Mucosa of descending colon (tissue), 3 donors: Measurements from ENCODE around the gene ORAI3. TPM values are rescaled to one million over a fixed set of nuclear protein-coding genes. Genes with fewer than 3 reads are reported as not detected.
"Not testable (repeated sequence)": the region's sequence is repeated elsewhere in the genome, so short reads cannot be mapped to it uniquely, and the experiment has no call there.

Experiments
- ATAC-seq: fragments of 200-7000 bp; cut with Tn5 transposase; one replicate; pipeline ENCODE4 v1.9.1; 2020; ENCODE audit warnings: mild to moderate bottlenecking, moderate library complexity
- DNase-seq, 3 donors: peaks; one replicate each; pipeline ENCODE4 v3.0.0-alpha.2; 2020
- H3K36me3 ChIP-seq: fragments of 200-600 bp; one replicate; pipeline ENCODE4 v1.8.0; 2021; ENCODE audit warnings: low read depth, mild to moderate bottlenecking
- H3K4me1 ChIP-seq: fragments of 200-600 bp; one replicate; pipeline ENCODE4 v1.8.0; 2021; ENCODE audit warnings: low read depth, mild to moderate bottlenecking
- H3K4me3 ChIP-seq: fragments of 200-600 bp; one replicate; pipeline ENCODE4 v1.8.0; 2021; ENCODE audit warnings: mild to moderate bottlenecking
- H3K9me3 ChIP-seq: fragments of 200-600 bp; one replicate; pipeline ENCODE4 v1.8.0; 2021; ENCODE audit warnings: mild to moderate bottlenecking
- intact Hi-C, 2 donors: fragments of 100-400 bp; cut with DNase I in 1 of 2; cut with micrococcal nuclease in 1 of 2; formaldehyde crosslinking; loops; one replicate each; pipeline versions ENCODE4 v1.11.0 to v1.11.1; 2022; cut with DNase I, micrococcal nuclease
- total RNA-seq, 3 donors: library from RNA; stranded (reverse); fragmentation: NEBNext Ultra II Directional in 2 of 3; extraction: Animal tissue kit (Norgen Biotek cat#: 25700) in 2 of 3; gene quantifications; one replicate each; pipeline versions ENCODE4 v1.2.1 to v1.2.4, GENCODE V29; 2021 to 2023
- TF ChIP-seq, protein P1 (sequence below): fragments of 200-600 bp; IDR thresholded peaks from one replicate; pipeline ENCODE4 v1.8.0; 2022; ENCODE audit warnings: antibody characterized with exemption, mild to moderate bottlenecking
- donor health status: DM: no; HTN: no; CAD: no; lungs with moderate emphysema.
- donor health status: DM: no; HTN: no; CAD: no.
- donor health status: DM: no; HTN: yes; CAD: no.

ORAI3 gene
- total RNA-seq, 3 donors from 2014 or later = 14.6 to 24.6 (median 15.4) TPM

DNA sequence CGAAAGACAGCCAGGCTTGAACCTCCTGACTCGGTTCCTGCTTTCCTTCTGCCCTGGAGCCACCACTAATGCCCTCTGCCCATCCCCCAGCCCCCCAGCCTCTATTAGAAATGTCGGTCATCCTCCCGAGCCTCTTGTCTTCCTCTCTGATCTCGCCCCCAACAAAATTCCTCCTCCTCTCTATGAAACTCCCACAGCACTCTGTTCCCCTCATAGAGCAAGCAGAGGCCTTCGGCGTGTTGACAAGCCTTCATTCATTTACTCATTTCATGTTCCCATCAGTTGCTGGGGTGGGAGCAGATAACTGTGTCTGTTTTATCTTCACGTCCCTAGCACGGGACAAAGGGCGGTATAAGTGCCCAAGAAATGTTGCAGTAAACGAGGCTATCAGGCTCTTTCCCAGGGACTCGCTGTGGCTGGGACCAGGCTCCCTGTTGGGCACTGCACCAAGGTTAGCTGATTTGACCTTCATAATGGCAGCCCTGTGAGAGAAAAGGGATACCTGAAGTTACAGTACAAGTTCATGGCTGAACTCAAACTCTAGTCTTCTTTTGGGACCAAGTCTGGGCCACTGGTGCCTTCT lies 17.7 kb upstream of the ORAI3 start:
- intact Hi-C loops = no loop called here
- TF ChIP-seq, protein P1, sequence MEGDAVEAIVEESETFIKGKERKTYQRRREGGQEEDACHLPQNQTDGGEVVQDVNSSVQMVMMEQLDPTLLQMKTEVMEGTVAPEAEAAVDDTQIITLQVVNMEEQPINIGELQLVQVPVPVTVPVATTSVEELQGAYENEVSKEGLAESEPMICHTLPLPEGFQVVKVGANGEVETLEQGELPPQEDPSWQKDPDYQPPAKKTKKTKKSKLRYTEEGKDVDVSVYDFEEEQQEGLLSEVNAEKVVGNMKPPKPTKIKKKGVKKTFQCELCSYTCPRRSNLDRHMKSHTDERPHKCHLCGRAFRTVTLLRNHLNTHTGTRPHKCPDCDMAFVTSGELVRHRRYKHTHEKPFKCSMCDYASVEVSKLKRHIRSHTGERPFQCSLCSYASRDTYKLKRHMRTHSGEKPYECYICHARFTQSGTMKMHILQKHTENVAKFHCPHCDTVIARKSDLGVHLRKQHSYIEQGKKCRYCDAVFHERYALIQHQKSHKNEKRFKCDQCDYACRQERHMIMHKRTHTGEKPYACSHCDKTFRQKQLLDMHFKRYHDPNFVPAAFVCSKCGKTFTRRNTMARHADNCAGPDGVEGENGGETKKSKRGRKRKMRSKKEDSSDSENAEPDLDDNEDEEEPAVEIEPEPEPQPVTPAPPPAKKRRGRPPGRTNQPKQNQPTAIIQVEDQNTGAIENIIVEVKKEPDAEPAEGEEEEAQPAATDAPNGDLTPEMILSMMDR = no peak
- no peaks in the 10 kb centered on the region for H3K9me3 ChIP-seq
- H3K4me1 ChIP-seq = no peaks in the 10 kb centered on the region
- ATAC-seq = no peak
- no peak overlapping the region for H3K4me3 ChIP-seq
- no peaks in the 10 kb centered on the region for H3K36me3 ChIP-seq
- no peak for DNase-seq

DNA sequence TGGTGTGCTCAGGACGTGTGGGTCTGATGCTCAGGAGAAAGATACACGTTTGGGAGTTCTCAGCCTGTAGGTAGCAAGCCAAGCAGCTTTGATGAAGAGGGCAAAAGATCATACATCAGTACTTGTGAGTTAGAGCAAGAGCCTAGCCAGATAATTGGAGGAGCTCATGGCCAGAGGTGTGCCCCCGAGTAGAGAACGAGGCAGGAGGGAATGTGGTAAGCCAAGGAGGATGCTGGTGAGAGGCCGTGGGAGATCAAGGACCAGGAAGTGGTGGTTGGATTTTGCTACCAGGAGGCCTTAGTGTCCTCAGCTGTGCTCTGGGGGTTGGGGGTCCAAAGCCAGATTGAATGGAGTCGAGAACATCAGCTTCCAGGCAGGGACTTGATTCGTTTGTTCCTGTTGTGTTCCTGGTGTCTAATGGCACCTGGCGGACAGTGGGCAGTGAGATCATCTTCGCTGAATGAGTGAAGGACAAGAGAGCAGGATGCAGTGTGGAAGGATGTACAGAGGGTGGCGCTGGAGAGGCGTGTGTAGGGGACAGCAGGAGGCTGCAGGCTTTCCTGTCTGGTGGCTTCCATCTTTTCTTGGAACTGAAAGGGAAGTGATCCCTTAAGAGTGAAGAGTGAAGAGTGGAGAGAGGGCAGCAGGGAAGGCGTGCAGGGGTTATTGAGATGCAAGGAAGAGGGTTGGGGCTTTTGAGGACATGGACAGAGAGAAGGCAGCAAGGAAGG lies 13.9 kb upstream of the ORAI3 start:
- DNase-seq (peak in 2 of 3 donors; percentile 48), ATAC-seq (peak; percentile 79)
- TF ChIP-seq, protein P1 = no peak
- intact Hi-C loops = no loop called here
- no peaks in the 10 kb centered on the region for H3K4me1 ChIP-seq
- H3K4me3 ChIP-seq = no peak overlapping the region
- no peaks in the 10 kb centered on the region for H3K9me3 ChIP-seq
- H3K36me3 ChIP-seq = no peaks in the 10 kb centered on the region

DNA sequence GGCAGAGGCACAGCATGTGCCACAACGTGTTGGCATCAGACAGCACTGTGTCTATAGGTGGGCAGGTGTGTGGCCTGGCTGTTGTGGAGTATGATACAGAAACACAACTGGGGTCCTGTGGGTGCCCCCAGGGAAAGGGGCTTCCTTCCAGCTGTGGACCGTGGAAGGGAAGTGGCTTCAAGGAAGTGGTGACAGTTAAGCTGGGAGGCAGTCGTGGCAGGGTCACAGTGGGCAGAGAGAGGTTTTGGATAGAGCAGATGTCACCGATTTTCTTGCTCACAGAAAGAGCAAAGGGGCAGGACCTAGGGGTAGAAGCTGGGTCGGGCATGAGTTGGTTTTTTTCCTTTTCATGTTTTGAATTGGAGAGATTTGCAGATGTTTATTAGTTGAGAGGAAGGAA lies 11.2 kb upstream of the ORAI3 start:
- no peak for DNase-seq
- no peak for ATAC-seq
- TF ChIP-seq, protein P1 = no peak
- Histone ChIP-seq H3K36me3 (no peaks in the 10 kb centered on the region), H3K9me3 (no peaks in the 10 kb centered on the region), H3K4me3 (no peak overlapping the region), H3K4me1 (peaks cover 12% of the 10 kb centered on the region)
- intact Hi-C loops = no loop called here

DNA sequence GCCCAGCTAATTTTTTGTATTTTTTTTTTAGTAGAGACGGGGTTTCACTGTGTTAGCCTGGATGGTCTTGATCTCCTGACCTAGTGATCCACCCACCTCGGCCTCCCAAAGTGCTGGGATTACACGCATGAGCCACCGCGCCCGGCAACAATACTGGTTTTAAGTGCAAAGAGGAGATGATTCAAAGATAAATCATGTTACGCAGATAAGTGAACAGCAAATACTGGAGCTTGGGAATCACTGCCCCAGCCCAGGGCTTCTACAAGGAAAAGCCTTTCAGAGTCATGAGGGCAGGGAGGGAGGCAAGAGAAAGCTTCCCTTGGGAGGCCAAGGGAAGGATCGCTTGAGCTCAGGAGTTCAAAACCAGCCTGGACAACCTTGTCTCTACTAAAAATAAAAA lies 9.3 kb upstream of the ORAI3 start:
- intact Hi-C loops, H3K4me3 ChIP-seq, DNase-seq, H3K9me3 ChIP-seq, ATAC-seq, H3K36me3 ChIP-seq: not testable (repeated sequence)
- peaks cover 15% of the 10 kb centered on the region for H3K4me1 ChIP-seq

DNA sequence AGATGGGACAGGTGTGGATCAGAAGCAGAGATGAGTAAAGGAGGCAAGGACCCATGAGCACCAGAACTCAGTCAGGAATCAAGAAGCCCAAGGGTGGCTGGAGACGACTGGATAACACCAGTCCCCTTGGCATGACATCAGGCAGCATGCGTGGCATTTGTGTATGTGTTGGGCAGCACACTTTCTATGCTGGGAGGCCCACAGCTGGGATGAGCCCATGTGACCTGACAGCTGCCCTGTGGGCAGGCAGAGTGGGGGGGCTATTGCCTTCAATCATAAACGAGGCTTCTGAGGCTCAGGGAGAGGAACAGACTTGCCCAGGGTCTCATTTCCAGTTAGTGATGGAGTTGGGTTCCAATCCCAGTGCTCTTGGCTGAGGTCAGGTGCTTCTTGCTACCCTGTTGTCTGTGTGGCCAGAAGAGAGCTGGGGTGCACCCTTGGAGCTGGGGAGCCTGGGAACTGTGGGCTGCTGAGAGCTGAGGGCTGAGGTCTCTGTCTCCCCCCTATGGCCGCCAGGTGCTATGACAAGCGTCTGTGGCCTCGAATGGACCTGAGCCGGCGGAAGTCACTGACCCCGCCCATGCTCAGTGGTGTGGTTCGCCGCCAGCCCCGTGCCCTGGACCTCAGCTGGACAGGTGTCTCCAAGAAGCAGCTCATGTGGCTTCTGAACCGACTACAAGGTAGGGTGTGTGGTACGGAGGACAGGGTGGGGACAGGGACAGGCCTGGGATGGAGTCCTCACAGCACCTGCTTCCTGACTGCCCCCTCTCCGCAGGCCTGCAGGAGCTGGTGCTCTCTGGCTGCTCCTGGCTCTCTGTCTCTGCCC lies 7.1 kb upstream of the ORAI3 start:
- Histone ChIP-seq H3K4me1 (peaks cover 15% of the 10 kb centered on the region), H3K9me3 (no peaks in the 10 kb centered on the region), H3K36me3 (no peaks in the 10 kb centered on the region), H3K4me3 (no peak overlapping the region)
- peak; percentile 97 for ATAC-seq
- intact Hi-C loops = loop anchor here in 1 of 2 donors (5.0 kb wide), 1 partner anchor 75 kb away; no protein-coding TSS in a partner anchor
- peak; percentile 81 to 88 (median 85) for DNase-seq
- TF ChIP-seq, protein P1 = peak; percentile 89
